HL-60/S4 treated with phorbol 12-myristate 13-acetate at 8.2 ng/mL for 4 days and 3 days (cell line): Measurements from ENCODE around the gene ANKRD27.

Experiments used
- in situ Hi-C: fragments of 300-500 bp; cut with MboI; formaldehyde crosslinking; loops from 2 replicates; pipeline ENCODE4 v1.15.0; 2022; ENCODE audit warnings: low sequenced_read_pairs

ANKRD27 gene

GRCh38 chr19:32570081-32570785 is 104.7 kb downstream of the ANKRD27 start:
- in situ Hi-C loops: no loop called here

- in situ Hi-C loops: no loop called here
Measured at GRCh38 chr19:32567486-32567885, 107.5 kb downstream of the ANKRD27 start.

- in situ Hi-C loops: no loop called here
Measured at GRCh38 chr19:32566246-32566830, 108.6 kb downstream of the ANKRD27 start.

- in situ Hi-C loops: no loop called here
Measured at GRCh38 chr19:32563761-32564160, 111.2 kb downstream of the ANKRD27 start.

- in situ Hi-C loops: no loop called here
Measured at GRCh38 chr19:32558607-32559228, 116.3 kb downstream of the ANKRD27 start.

- in situ Hi-C loops: no loop called here
Measured at GRCh38 chr19:32555786-32556185, 119.2 kb downstream of the ANKRD27 start.

- in situ Hi-C loops: no loop called here
Measured at GRCh38 chr19:32550666-32551065, 124.3 kb downstream of the ANKRD27 start.
